ENCODE measurements around the gene GABPA.
"Not testable (repeated sequence)": the region's sequence is repeated elsewhere in the genome, so short reads cannot be mapped to it uniquely, and the experiment has no call there.

The GABPA gene

GRCh38 chr21:25734904-25735645 lies at the start of gene GABPA, which contains the start of gene ATP5PF:
Gene GABPA (plus strand): TSS chr21:25734972. CDS start chr21:25741599, 6,627 bp downstream.
Gene ATP5PF (minus strand): TSS chr21:25734904. CDS start chr21:25729794, 5,110 bp downstream.
- intact Hi-C loops (cut with micrococcal nuclease): loop anchor here (1.0 to 10.0 kb wide), 3 partner anchors 127 to 430 kb away; no protein-coding TSS in a partner anchor

GRCh38 chr21:25687787-25688186 lies 47.0 kb upstream of the GABPA start:
- Mint-ChIP-seq H3K4me3 (no peak overlapping the region), H3K4me1 (ENCODE audit: low read depth) (no peaks in the 10 kb centered on the region), H3K36me3 (ENCODE audit: low read depth) (no peaks in the 10 kb centered on the region), H3K9me3 (no peaks in the 10 kb centered on the region), H3K27ac (no peak overlapping the region), H3K27me3 (no peaks in the 10 kb centered on the region)
- intact Hi-C loops (cut with micrococcal nuclease): no loop called here

More at GRCh38 chr21:25734904-25735645, at the start of gene GABPA, which contains the start of gene ATP5PF:
- Mint-ChIP-seq H3K4me3 (peak within 1 kb of the TSS; percentile 96), H3K27ac (peak within 1 kb of the TSS; percentile 100), H3K9me3 (no peaks in the 10 kb centered on the region), H3K4me1 (ENCODE audit: low read depth) (peaks cover 35% of the 10 kb centered on the region), H3K36me3 (ENCODE audit: low read depth) (peaks cover 40% of the 10 kb centered on the region), H3K27me3 (no peaks in the 10 kb centered on the region)

GRCh38 chr21:25688275-25689155 lies 46.3 kb upstream of the GABPA start:
- H3K27me3 Mint-ChIP-seq: no peaks in the 10 kb centered on the region
- no peaks in the 10 kb centered on the region for H3K9me3 Mint-ChIP-seq
- no peaks in the 10 kb centered on the region for H3K36me3 Mint-ChIP-seq (ENCODE audit: low read depth)
- no peak overlapping the region for H3K4me3 Mint-ChIP-seq
- intact Hi-C loops (cut with micrococcal nuclease): no loop called here
- H3K27ac Mint-ChIP-seq: no peak overlapping the region
- H3K4me1 Mint-ChIP-seq (ENCODE audit: low read depth): no peaks in the 10 kb centered on the region

- H3K4me1 Mint-ChIP-seq (ENCODE audit: low read depth): no peaks in the 10 kb centered on the region
- H3K27me3 Mint-ChIP-seq: no peaks in the 10 kb centered on the region
- no peaks in the 10 kb centered on the region for H3K36me3 Mint-ChIP-seq (ENCODE audit: low read depth)
- H3K9me3 Mint-ChIP-seq: no peaks in the 10 kb centered on the region
- no peak overlapping the region for H3K4me3 Mint-ChIP-seq
- intact Hi-C loops (cut with micrococcal nuclease): no loop called here
- H3K27ac Mint-ChIP-seq: no peak overlapping the region
Measured at GRCh38 chr21:25689226-25689625, 45.5 kb upstream of the GABPA start.

GRCh38 chr21:25691976-25692375 lies 42.8 kb upstream of the GABPA start:
- Mint-ChIP-seq H3K9me3 (no peaks in the 10 kb centered on the region), H3K36me3 (ENCODE audit: low read depth) (no peaks in the 10 kb centered on the region), H3K27me3 (no peaks in the 10 kb centered on the region), H3K4me1 (ENCODE audit: low read depth) (no peaks in the 10 kb centered on the region), H3K27ac (no peak overlapping the region), H3K4me3 (no peak overlapping the region)
- intact Hi-C loops (cut with micrococcal nuclease): no loop called here

- H3K27me3 Mint-ChIP-seq; H3K36me3 Mint-ChIP-seq (ENCODE audit: low read depth); intact Hi-C loops (cut with micrococcal nuclease); H3K27ac Mint-ChIP-seq; H3K4me1 Mint-ChIP-seq (ENCODE audit: low read depth); H3K4me3 Mint-ChIP-seq; H3K9me3 Mint-ChIP-seq: not testable (repeated sequence)
Measured at GRCh38 chr21:25695461-25695860, 39.3 kb upstream of the GABPA start.

GRCh38 chr21:25700741-25701140 lies 34.0 kb upstream of the GABPA start:
- Mint-ChIP-seq H3K27me3 (no peaks in the 10 kb centered on the region), H3K9me3 (no peaks in the 10 kb centered on the region), H3K4me3 (no peak overlapping the region), H3K4me1 (ENCODE audit: low read depth) (no peaks in the 10 kb centered on the region), H3K36me3 (ENCODE audit: low read depth) (no peaks in the 10 kb centered on the region), H3K27ac (no peak overlapping the region)
- intact Hi-C loops (cut with micrococcal nuclease): no loop called here

- no peaks in the 10 kb centered on the region for H3K27me3 Mint-ChIP-seq
- no peaks in the 10 kb centered on the region for H3K4me1 Mint-ChIP-seq (ENCODE audit: low read depth)
- H3K9me3 Mint-ChIP-seq: no peaks in the 10 kb centered on the region
- no peak overlapping the region for H3K4me3 Mint-ChIP-seq
- no peak overlapping the region for H3K27ac Mint-ChIP-seq
- intact Hi-C loops (cut with micrococcal nuclease): no loop called here
- H3K36me3 Mint-ChIP-seq (ENCODE audit: low read depth): no peaks in the 10 kb centered on the region
Measured at GRCh38 chr21:25701529-25701928, 33.2 kb upstream of the GABPA start.

GRCh38 chr21:25708467-25709065 lies 26.2 kb upstream of the GABPA start:
- Mint-ChIP-seq H3K9me3 (no peaks in the 10 kb centered on the region), H3K27me3 (no peaks in the 10 kb centered on the region), H3K27ac (no peak overlapping the region), H3K36me3 (ENCODE audit: low read depth) (no peaks in the 10 kb centered on the region), H3K4me1 (ENCODE audit: low read depth) (no peaks in the 10 kb centered on the region), H3K4me3 (no peak overlapping the region)
- intact Hi-C loops (cut with micrococcal nuclease): loop anchor here (1.0 to 2.0 kb wide), 2 partner anchors 100 to 288 kb away; no protein-coding TSS in a partner anchor

- Mint-ChIP-seq H3K4me1 (ENCODE audit: low read depth) (no peaks in the 10 kb centered on the region), H3K27me3 (no peaks in the 10 kb centered on the region), H3K36me3 (ENCODE audit: low read depth) (no peaks in the 10 kb centered on the region), H3K4me3 (no peak overlapping the region), H3K27ac (no peak overlapping the region), H3K9me3 (no peaks in the 10 kb centered on the region)
- intact Hi-C loops (cut with micrococcal nuclease): loop anchor here (2.0 kb wide), 1 partner anchor 289 kb away; no protein-coding TSS in a partner anchor
Measured at GRCh38 chr21:25709684-25710265, 25.0 kb upstream of the GABPA start.

- intact Hi-C loops (cut with micrococcal nuclease): no loop called here
Measured at GRCh38 chr21:25710550-25710949, 24.2 kb upstream of the GABPA start.

GRCh38 chr21:25714066-25714465 lies 20.7 kb upstream of the GABPA start:
- H3K4me3 Mint-ChIP-seq; H3K27ac Mint-ChIP-seq; H3K36me3 Mint-ChIP-seq (ENCODE audit: low read depth); H3K4me1 Mint-ChIP-seq (ENCODE audit: low read depth); H3K9me3 Mint-ChIP-seq; H3K27me3 Mint-ChIP-seq; intact Hi-C loops (cut with micrococcal nuclease): not testable (repeated sequence)

More at GRCh38 chr21:25710550-25710949, 24.2 kb upstream of the GABPA start:
- Mint-ChIP-seq H3K4me3 (no peak overlapping the region), H3K27ac (no peak overlapping the region), H3K36me3 (ENCODE audit: low read depth) (no peaks in the 10 kb centered on the region), H3K9me3 (no peaks in the 10 kb centered on the region), H3K4me1 (ENCODE audit: low read depth) (no peaks in the 10 kb centered on the region), H3K27me3 (no peaks in the 10 kb centered on the region)

GRCh38 chr21:25717491-25718147 lies 17.2 kb upstream of the GABPA start:
- H3K4me1 Mint-ChIP-seq (ENCODE audit: low read depth): peaks cover 4% of the 10 kb centered on the region
- H3K36me3 Mint-ChIP-seq (ENCODE audit: low read depth): peaks cover 27% of the 10 kb centered on the region
- no peak overlapping the region for H3K27ac Mint-ChIP-seq
- intact Hi-C loops (cut with micrococcal nuclease): no loop called here
- no peak overlapping the region for H3K4me3 Mint-ChIP-seq
- H3K27me3 Mint-ChIP-seq: no peaks in the 10 kb centered on the region
- H3K9me3 Mint-ChIP-seq: no peaks in the 10 kb centered on the region

All from dendritic cell treated with granulocyte-macrophage colony-stimulating factor and Interleukin-4, amounts not matched to agents 40 ng/mL and 50 ng/mL, for 4 days (primary cell).